ENCODE measurements around the gene DCDC2B.

DNA sequence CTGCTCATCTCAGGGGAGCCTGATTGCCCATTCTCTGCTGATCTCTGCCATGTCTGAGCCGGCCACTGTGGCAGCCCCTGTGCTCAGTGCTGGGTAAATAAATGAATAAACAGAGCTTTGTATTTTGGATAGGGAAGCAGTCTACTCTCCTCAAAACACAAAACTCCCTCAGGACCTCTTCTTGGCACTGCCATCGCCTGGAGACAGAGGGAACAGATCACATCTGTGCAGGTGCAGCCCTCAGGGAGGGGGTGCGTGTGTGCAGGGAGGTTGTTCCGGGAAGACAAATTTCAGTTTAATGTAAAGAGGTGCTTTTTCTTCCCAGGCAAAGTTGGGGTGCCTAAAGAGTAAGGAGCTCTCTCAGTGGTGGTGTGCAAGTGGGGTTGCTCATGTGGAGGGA lies 30.4 kb downstream of the DCDC2B start:
- TF ChIP-seq CTCF (IDR thresholded peaks at IDR 0.05; ENCODE audit: low read depth, low read length, poor library complexity, severe bottlenecking) (no peak), EZH2phosphoT487 (IDR thresholded peaks at IDR 0.05; ENCODE audit: borderline replicate concordance, low read length) (no peak)
